OCI-M1 (cell line): ENCODE data around the gene VARS2.
"Not testable (repeated sequence)": the region's sequence is repeated elsewhere in the genome, so short reads cannot be mapped to it uniquely, and the experiment has no call there.

ENCODE experiments used
- DNase-seq: peaks from one replicate; lab custom pipeline; 2025; lab: John Stamatoyannopoulos, UW

Gene VARS2

GRCh38 chr6:30962716-30963115, 48.7 kb downstream of the VARS2 start:
- DNase-seq, result no peak

- no peak for DNase-seq
These were observed 49.6 kb downstream of the VARS2 start for GRCh38 chr6:30963641-30964040.

- DNase-seq, result no peak
These were observed 50.0 kb downstream of the VARS2 start for GRCh38 chr6:30964075-30964474.

- no peak for DNase-seq
These were observed 51.1 kb downstream of the VARS2 start for GRCh38 chr6:30965140-30965601.

- DNase-seq, result no peak
These were observed 52.1 kb downstream of the VARS2 start for GRCh38 chr6:30966154-30966553.

- not testable (repeated sequence) for DNase-seq
These were observed 55.1 kb downstream of the VARS2 start for GRCh38 chr6:30969171-30969570.

- DNase-seq, result no peak
These were observed 56.9 kb downstream of the VARS2 start for GRCh38 chr6:30970946-30971345.

GRCh38 chr6:30972816-30973215, 58.8 kb downstream of the VARS2 start:
- DNase-seq, result no peak

GRCh38 chr6:30974490-30975252, 60.6 kb downstream of the VARS2 start:
- no peak for DNase-seq
